IMR-90 (cell line): Measurements from ENCODE around the gene CSF1. TPM values are rescaled to one million over a fixed set of nuclear protein-coding genes. Genes with fewer than 3 reads are reported as not detected.

ENCODE experiments used
- ATAC-seq: fragments of 200-7000 bp; cut with Tn5 transposase; 2 replicates; pipeline ENCODE4 v1.9.1; 2020; ENCODE audit warnings: low read depth, mild to moderate bottlenecking, moderate library complexity
- BruUV-seq: library from RNA; stranded (reverse); fragments of 400-500 nt; replicated peaks from 2 replicates; lab custom pipeline; 2021; lab: Mats Ljungman, UMichigan
- CTCF ChIA-PET: fragments of 300-600 bp; formaldehyde crosslinking; extraction: SDS; loops from one replicate; lab custom pipeline; 2021; ENCODE audit warnings: antibody characterized with exemption; lab: Yijun Ruan, JAX
- POLR2A ChIA-PET: fragments of 300-600 bp; sonication (Branson Sonifier 250); formaldehyde crosslinking; loops from one replicate; lab custom pipeline; 2022; ENCODE audit warnings: antibody characterized with exemption; ENCODE audit not compliant: unreplicated experiment; lab: Charles Lee
- DNase-seq: peaks from one replicate; pipeline ENCODE4 v3.0.0; 2013
- H2AFZ ChIP-seq: replicated peaks from 2 replicates; pipeline ENCODE3; 2013; ENCODE audit warnings: low read length, mild to moderate bottlenecking; ENCODE audit not compliant: poor library complexity
- H2AK5ac ChIP-seq: 2 replicates; pipeline ENCODE4 v1.6.1; 2013; ENCODE audit warnings: low read depth, low read length, inconsistent platforms
- H2AK9ac ChIP-seq: replicated peaks from 2 replicates; pipeline ENCODE3; 2013; ENCODE audit warnings: mild to moderate bottlenecking, low read depth, low read length, moderate library complexity; ENCODE audit not compliant: poor library complexity
- H2BK120ac ChIP-seq: 2 replicates; pipeline ENCODE4 v1.6.1; 2013; ENCODE audit warnings: low read depth, low read length, inconsistent platforms
- H2BK15ac ChIP-seq: 3 replicates; pipeline ENCODE4 v1.6.1; 2013; ENCODE audit warnings: low read depth, low read length, inconsistent platforms
- H2BK20ac ChIP-seq: 2 replicates; pipeline ENCODE4 v1.6.1; 2013; ENCODE audit warnings: low read depth, mild to moderate bottlenecking, inconsistent platforms, low read length, moderate library complexity
- H2BK5ac ChIP-seq: 2 replicates; pipeline ENCODE4 v1.6.1; 2013; ENCODE audit warnings: mild to moderate bottlenecking, low read depth, low read length, inconsistent platforms; ENCODE audit not compliant: poor library complexity, severe bottlenecking
- H3K14ac ChIP-seq: replicated peaks from 2 replicates; pipeline ENCODE4 v1.6.1; 2013; ENCODE audit warnings: low read depth, low read length, inconsistent platforms
- H3K18ac ChIP-seq: 2 replicates; pipeline ENCODE4 v1.6.1; 2013; ENCODE audit warnings: low read depth, low read length, control low read depth
- H3K23ac ChIP-seq: 2 replicates; pipeline ENCODE4 v1.6.1; 2013; ENCODE audit warnings: low read depth, low read length, inconsistent platforms
- H3K27ac ChIP-seq: 2 replicates; pipeline ENCODE4 v1.5.1; 2013; ENCODE audit warnings: mild to moderate bottlenecking, control low read depth, low read length; ENCODE audit not compliant: insufficient read depth
- H3K27me3 ChIP-seq: 2 replicates; pipeline ENCODE4 v1.6.1; 2013; ENCODE audit warnings: low read length; ENCODE audit not compliant: control insufficient read depth, insufficient read depth
- H3K36me3 ChIP-seq: 2 replicates; pipeline ENCODE4 v1.6.1; 2013; ENCODE audit warnings: low read length, mixed read lengths; ENCODE audit not compliant: control insufficient read depth, insufficient read depth
- H3K4ac ChIP-seq: 2 replicates; pipeline ENCODE4 v1.6.1; 2013; ENCODE audit warnings: low read depth, low read length, inconsistent platforms
- H3K4me1 ChIP-seq: 2 replicates; pipeline ENCODE4 v1.6.1; 2013; ENCODE audit warnings: low read length, mixed read lengths; ENCODE audit not compliant: control insufficient read depth, insufficient read depth
- H3K4me2 ChIP-seq: 2 replicates; pipeline ENCODE4 v1.6.1; 2013; ENCODE audit warnings: low read depth, mild to moderate bottlenecking, control low read depth, low read length, moderate library complexity
- H3K4me3 ChIP-seq: 2 replicates; pipeline ENCODE4 v1.5.1; 2013; ENCODE audit warnings: low read depth, mild to moderate bottlenecking, control low read depth, low read length, moderate library complexity; ENCODE audit not compliant: insufficient read depth
- H3K56ac ChIP-seq: 2 replicates; pipeline ENCODE4 v1.6.1; 2013; ENCODE audit warnings: low read length, inconsistent platforms; ENCODE audit not compliant: insufficient read depth; ENCODE audit errors: extremely low read depth
- H3K79me1 ChIP-seq, 2 experiments: 2 replicates each; pipeline ENCODE4 v1.6.1; 2013; ENCODE audit warnings: low read length in 2 of 2, inconsistent platforms in 1 of 2, low read depth in 1 of 2
- H3K9ac ChIP-seq: 2 replicates; pipeline ENCODE4 v1.6.1; 2013; ENCODE audit warnings: low read depth, low read length, control low read depth
- H3K9me1 ChIP-seq: 2 replicates; pipeline ENCODE4 v1.6.1; 2013; ENCODE audit warnings: low read length, inconsistent platforms; ENCODE audit not compliant: insufficient read depth
- H3K9me3 ChIP-seq: 2 replicates; pipeline ENCODE4 v1.6.1; 2013; ENCODE audit warnings: low read length; ENCODE audit not compliant: control insufficient read depth, insufficient read depth
- H4K20me1 ChIP-seq: 2 replicates; pipeline ENCODE4 v1.6.1; 2013; ENCODE audit warnings: low read length, inconsistent platforms; ENCODE audit not compliant: insufficient read depth
- H4K5ac ChIP-seq: 2 replicates; pipeline ENCODE4 v1.6.1; 2013; ENCODE audit warnings: mild to moderate bottlenecking, low read depth, low read length, control low read depth
- H4K8ac ChIP-seq, 2 experiments: 2 replicates each; pipeline ENCODE4 v1.6.1; 2013; ENCODE audit warnings: low read depth in 2 of 2, low read length in 2 of 2, control low read depth in 1 of 2, inconsistent platforms in 1 of 2
- H4K91ac ChIP-seq: 2 replicates; pipeline ENCODE4 v1.6.1; 2013; ENCODE audit warnings: low read depth, low read length, inconsistent platforms; ENCODE audit not compliant: insufficient read depth
- BHLHE40 ChIP-seq: fragments of 150-350 bp; IDR thresholded peaks from 2 replicates; pipeline ENCODE4 v1.6.1; 2016; ENCODE audit warnings: mild to moderate bottlenecking, low read depth, low read length
- CEBPB ChIP-seq: IDR thresholded peaks from 2 replicates; pipeline ENCODE4 v1.6.1; 2012; ENCODE audit warnings: low read depth, low read length, improper control_type of control experiment
- CHD1 ChIP-seq: IDR thresholded peaks from 2 replicates; pipeline ENCODE4 v1.6.1; 2012; ENCODE audit warnings: low read depth, low read length, improper control_type of control experiment
- FOS ChIP-seq: fragments of 150-350 bp; IDR thresholded peaks from 2 replicates; pipeline ENCODE4 v1.6.1; 2016; ENCODE audit warnings: low read depth, low read length
- MAZ ChIP-seq: IDR thresholded peaks from 2 replicates; pipeline ENCODE4 v1.6.1; 2012; ENCODE audit warnings: low read depth, mild to moderate bottlenecking, low read length, improper control_type of control experiment, moderate library complexity, borderline replicate concordance
- NFE2L2 ChIP-seq: fragments of 150-350 bp; IDR thresholded peaks from 2 replicates; pipeline ENCODE4 v1.6.1; 2016; ENCODE audit warnings: low read depth, mild to moderate bottlenecking, low read length
- RAD21 ChIP-seq: IDR thresholded peaks from 2 replicates; pipeline ENCODE4 v1.6.1; 2012; ENCODE audit warnings: low read length, improper control_type of control experiment
- SMC3 ChIP-seq: fragments of 150-350 bp; IDR thresholded peaks from 2 replicates; pipeline ENCODE4 v1.6.1; 2016; ENCODE audit warnings: low read depth, mild to moderate bottlenecking, antibody characterized with exemption, low read length, moderate library complexity
- WGBS, 2 experiments: methylation state at CpG; one replicate each; pipeline versions ENCODE4 v1.1.5 to v1.1.7; 2013; ENCODE audit warnings: missing lambda C conversion rate in 2 of 2; ENCODE audit not compliant: insufficient read length in 1 of 2; ENCODE audit errors: extremely low coverage in 2 of 2; 5-methylcytosine and 5-hydroxymethylcytosine counted together
- dilution Hi-C: fragments of 300-500 bp; cut with HindIII; formaldehyde crosslinking; loops from one replicate; pipeline ENCODE4 v1.14.3; 2018; ENCODE audit warnings: low sequenced_read_pairs; ENCODE audit not compliant: unreplicated experiment
- in situ Hi-C: fragments of 300-500 bp; cut with MboI; formaldehyde crosslinking; loops from 3 replicates; pipeline ENCODE4 v1.14.3; 2019; ENCODE audit warnings: low sequenced_read_pairs, inconsistent platforms, mixed read lengths
- intact Hi-C: fragments of 100-400 bp; cut with micrococcal nuclease; formaldehyde crosslinking; loops from 2 replicates; pipeline ENCODE4 v1.10.0; 2022
- polyA plus RNA-seq, 3 experiments: library from polyadenylated mRNA; depleted of rRNA; stranded (reverse); fragments of >200 nt; gene quantifications; 2 replicates each; pipeline ENCODE4 v1.2.3, GENCODE V29; 2012; ENCODE audit warnings: low replicate concordance in 1 of 3
- total RNA-seq: library from RNA; depleted of rRNA; stranded (reverse); fragments of >200 nt; gene quantifications from 2 replicates; pipeline ENCODE4 v1.2.3, GENCODE V29; 2012

The CSF1 gene
- total and polyA plus RNA-seq, 2 of the 4 experiments (the other 2 are of a cell fraction) = 14.3 to 22.0 TPM

- no peak for TF ChIP-seq MAZ
Observed at GRCh38 chr1:109897259-109897955, 13.2 kb upstream of the CSF1 start (continued).

DNA sequence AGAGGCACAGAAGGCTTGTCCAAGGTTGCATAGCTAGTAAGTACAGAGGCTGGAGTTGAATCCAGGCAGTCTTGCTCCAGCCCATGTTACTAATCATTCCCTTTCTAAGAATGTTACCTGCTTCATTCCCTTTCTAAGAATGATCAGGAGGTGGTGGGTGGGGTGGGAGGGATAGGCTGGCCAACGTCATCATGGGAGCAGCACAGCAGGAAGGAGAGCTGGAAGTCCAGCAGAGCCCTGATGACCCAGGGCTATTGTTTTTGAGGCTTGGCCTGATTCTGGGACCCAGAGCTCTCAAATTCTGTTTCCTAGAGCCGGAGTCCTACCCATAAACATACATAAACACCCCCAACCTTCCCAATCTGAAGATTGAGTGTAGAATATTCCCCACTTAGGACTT is 11.8 kb upstream of the CSF1 start:
- Histone ChIP-seq H3K9me3 (no peaks in the 10 kb centered on the region), H2BK120ac (no peak overlapping the region), H4K5ac (no peak overlapping the region), H3K4me3 (no peak overlapping the region), H3K18ac (no peak overlapping the region), H3K9ac (no peak overlapping the region), H3K14ac (no peak overlapping the region), H3K4me2 (no peak overlapping the region), H2AK5ac (no peak overlapping the region), H3K56ac (no peak overlapping the region), H2BK20ac (no peak overlapping the region), H2AK9ac (no peak overlapping the region), H3K23ac (no peak overlapping the region), H3K9me1 (peaks cover 28% of the 10 kb centered on the region), H3K27me3 (no peaks in the 10 kb centered on the region), H3K36me3 (no peaks in the 10 kb centered on the region), H3K4ac (no peak overlapping the region), H3K27ac (no peak overlapping the region), H3K79me1 (peaks cover 0 to 2% of the 10 kb centered on the region in 2 experiments; a peak in 1 of 4 replicates), H3K4me1 (peaks cover 10% of the 10 kb centered on the region), H4K20me1 (no peaks in the 10 kb centered on the region), H2BK15ac (no peak overlapping the region), H2AFZ (no peak overlapping the region), H2BK5ac (no peak overlapping the region), H4K91ac (no peak overlapping the region), H4K8ac (no peak overlapping the region)
- in situ Hi-C loops (no loop called here), intact Hi-C loops (no loop called here), dilution Hi-C loops (no loop called here)
- TF ChIP-seq NFE2L2 (no peak), BHLHE40 (no peak), CEBPB (no peak), FOS (no peak), MAZ (no peak), SMC3 (no peak), RAD21 (no peak), CHD1 (no peak)
- DNase-seq (no peak), ATAC-seq (no peak)
- WGBS, 2 experiments = no CpG with 5 or more reads among the region's 2 CpGs
- CTCF ChIA-PET = no interaction called here
- no TSS peak for BruUV-seq
- POLR2A ChIA-PET = no interaction called here
